GM10266 (cell line): ENCODE data around the gene CBR4.
"Not testable (repeated sequence)": the region's sequence is repeated elsewhere in the genome, so short reads cannot be mapped to it uniquely, and the experiment has no call there.

Experiments used
- DNase-seq: peaks from one replicate; pipeline ENCODE4 v3.0.0; 2012; ENCODE audit errors: extremely low spot score
- CTCF ChIP-seq: IDR thresholded peaks from 2 replicates; pipeline ENCODE4 v1.5.1; 2012; ENCODE audit warnings: mild to moderate bottlenecking, low read depth; ENCODE audit not compliant: control insufficient read depth, insufficient read depth; ENCODE audit errors: missing control alignments

The CBR4 gene

GRCh38 chr4:169000315-169000714, 9.7 kb downstream of the CBR4 start:
- no peak for TF ChIP-seq CTCF
- no peak for DNase-seq

- TF ChIP-seq CTCF, result no peak
- no peak for DNase-seq
Measured at GRCh38 chr4:168999809-169000208, 10.2 kb downstream of the CBR4 start.

GRCh38 chr4:168998596-168998995, 11.5 kb downstream of the CBR4 start:
- DNase-seq, result no peak
- TF ChIP-seq CTCF, result no peak

GRCh38 chr4:168995537-168996295, 14.3 kb downstream of the CBR4 start:
- no peak for DNase-seq
- no peak for TF ChIP-seq CTCF

- DNase-seq, result no peak
- TF ChIP-seq CTCF, result no peak
Measured at GRCh38 chr4:168994958-168995357, 15.1 kb downstream of the CBR4 start.

GRCh38 chr4:168993714-168994510, 16.1 kb downstream of the CBR4 start:
- DNase-seq, result no peak
- no peak for TF ChIP-seq CTCF

GRCh38 chr4:168992952-168993482, 17.0 kb downstream of the CBR4 start:
- DNase-seq, result not testable (repeated sequence)
